RKO (cell line): ENCODE measurements around the gene STXBP5L.
A peak's percentile ranks its signal among the peaks of the same experiment; 100 is the strongest.
"Not testable (repeated sequence)": the region's sequence is repeated elsewhere in the genome, so short reads cannot be mapped to it uniquely, and the experiment has no call there.

Experiments
- DNase-seq: peaks from one replicate; pipeline ENCODE4 v3.0.0-alpha.2; 2016; ENCODE audit warnings: low spot score

The STXBP5L gene

DNA sequence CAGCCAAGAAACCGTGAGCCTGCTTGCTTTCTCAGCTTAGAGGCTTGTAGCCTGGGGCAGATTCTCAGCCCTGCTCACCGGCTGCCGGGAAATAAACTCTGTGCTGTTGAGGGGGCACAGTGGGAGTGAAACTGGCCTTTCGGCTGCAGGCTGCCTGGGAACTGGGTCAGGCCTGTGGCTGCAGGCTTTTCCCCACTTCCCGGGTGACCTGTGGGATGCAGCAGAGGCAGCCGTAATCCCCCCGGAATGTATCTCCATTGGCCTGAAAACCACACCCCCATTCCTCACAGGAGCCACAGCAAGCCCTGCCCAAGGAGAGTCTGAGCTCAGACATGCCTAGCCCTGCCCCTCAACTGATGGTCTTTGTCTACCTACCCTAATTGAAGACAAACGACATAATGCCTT is 110.9 kb downstream of the STXBP5L start:
- DNase-seq: no peak

DNA sequence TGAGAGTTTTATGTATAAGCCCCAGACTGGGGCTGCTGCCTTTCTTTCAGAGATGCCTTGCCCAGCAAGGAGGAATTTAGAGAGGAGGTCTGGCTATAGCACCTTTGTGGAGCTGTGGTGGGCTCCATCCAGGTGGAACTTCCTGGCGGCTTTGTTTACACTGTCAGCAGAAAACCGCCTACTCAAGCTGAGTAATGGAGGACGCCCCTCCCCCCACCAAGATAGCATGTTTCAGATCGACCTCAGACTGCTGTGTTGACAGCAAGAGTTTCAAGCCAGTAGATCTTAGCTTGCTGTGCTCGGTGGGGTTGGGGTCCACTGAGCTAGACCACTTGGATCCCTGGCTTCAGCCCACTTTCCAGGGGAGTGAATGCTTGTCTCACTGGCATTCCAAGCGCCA is 155.6 kb downstream of the STXBP5L start:
- DNase-seq: no peak

DNA sequence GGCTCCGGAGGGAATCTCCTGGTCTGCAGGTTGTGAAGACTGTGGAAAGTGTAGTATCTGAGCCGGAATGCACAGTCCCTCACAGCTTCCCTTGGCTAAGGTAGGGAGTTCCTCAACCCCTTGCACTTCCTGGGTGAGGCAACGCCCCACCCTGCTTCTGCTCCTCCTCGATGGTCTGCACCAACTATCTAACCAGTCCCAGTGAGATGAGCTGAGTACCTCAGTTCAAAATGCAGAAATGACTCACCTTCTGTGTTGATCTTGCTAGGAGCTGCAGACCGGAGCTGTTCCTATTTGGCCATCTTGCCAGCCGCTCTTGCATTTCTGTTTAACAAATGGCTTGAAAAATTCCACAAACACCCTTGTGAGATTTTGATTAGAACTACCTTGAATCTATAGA is 156.1 kb downstream of the STXBP5L start:
- DNase-seq: no peak

DNA sequence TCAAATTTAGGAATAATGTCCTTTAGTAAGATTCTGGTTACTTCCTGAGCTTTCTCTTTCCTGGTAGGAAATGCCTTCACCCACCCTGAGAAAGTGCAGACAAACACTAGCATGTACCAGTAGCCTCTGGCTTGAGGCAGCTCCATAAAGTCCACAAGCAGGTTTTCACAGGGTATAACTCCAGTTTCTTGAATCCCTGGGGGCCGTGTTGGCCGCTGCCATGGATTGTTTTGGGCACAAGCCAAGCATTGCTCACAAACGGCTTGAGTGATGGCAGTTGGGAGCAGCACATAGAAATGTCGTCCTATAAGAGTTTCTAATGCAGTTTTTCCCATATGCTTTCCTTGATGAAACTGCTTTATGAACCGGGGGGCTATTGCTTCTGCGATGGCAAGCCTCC is 164.1 kb downstream of the STXBP5L start:
- DNase-seq: no peak

DNA sequence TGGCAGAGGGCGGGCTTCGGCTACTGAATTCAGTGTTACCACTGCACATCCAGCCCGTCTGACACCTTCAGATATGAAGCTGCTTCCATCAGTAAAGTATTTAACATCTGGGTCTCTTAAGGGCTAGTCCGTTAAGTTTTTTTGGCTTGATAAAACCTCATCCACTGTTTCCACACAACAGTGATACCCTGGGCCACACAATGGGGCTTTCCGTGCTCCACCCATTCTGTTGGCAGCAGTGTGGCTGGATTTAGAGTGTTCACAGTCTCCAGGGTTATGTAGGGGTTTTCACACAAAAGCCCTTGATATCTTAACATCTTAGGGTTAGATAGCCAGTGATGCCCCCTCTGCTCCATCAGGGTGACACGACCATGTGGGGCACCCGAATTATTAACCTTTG is 165.0 kb downstream of the STXBP5L start:
- DNase-seq: no peak

DNA sequence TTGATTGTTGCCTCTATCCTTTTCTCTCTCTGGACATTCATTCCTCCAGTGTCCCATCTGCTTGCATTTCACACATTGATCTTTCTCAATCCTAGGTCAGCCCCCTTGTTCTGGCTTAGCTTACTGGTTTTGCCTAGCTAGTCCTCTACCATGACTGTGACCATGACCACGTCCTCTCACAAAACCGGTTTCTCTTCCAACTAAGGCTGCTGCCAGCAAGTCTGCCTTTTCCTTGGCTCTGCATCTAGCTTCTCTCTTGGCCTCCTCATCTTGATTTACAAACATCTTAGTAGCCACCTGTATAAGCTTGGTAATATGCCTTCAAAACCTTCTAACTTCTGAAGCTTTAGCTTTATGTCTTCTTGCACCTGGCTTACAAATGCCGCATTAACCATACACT is 167.2 kb downstream of the STXBP5L start:
- DNase-seq: no peak

DNA sequence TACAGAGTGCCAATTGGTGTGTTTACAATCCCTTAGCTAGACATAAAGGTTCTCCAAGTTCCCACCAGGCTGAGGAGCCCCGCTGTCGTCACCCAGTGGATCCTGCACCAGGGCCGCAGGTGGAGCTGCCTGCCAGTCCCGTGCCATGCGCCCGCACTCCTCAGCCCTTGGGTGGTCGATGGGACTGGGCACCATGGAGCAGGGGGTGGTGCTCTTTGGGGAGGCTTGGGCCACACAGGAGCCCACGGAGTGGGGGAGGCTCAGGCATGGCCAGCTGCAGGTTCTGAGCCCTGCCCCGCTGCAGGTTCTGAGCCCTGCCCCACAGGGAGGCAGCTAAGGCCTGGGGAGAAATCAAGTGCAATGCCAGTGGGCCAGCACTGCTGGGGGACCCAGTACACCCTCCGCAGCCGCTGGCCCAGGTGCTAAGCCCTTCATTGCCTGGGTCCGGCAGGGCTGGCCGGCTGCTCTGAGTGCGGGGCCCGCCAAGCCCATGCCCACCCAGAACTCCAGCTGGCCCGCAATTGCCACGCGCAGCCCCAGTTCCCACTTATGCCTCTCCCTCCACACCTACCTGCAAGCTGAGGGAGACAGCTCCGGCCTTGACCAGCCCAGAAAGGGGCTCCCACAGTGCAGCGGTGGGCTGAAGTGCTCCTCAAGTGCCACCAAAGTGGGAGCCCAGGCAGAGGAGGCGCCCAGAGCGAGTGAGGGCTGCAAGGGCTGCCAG is 170.5 kb downstream of the STXBP5L start:
- DNase-seq: not testable (repeated sequence)

DNA sequence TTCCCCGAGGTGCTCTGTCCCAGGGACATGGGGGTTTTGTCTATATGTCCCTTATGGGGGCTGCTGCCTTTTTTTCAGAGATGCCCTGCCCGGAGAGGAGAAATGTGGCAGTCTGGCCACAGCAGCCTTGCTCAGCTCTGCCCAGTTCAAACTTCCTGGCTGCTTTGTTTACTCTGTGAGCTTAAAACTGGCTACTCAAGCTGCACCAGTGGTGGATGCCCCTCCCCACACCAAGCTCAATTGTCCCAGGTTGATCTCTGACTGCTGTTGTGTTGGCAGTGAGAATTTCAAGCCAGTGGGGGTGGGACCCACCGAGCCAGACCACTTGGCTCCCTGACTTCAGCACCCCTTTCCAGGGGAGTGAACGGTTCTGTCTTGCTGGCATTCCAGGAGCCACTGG is 188.9 kb downstream of the STXBP5L start:
- DNase-seq: no peak

DNA sequence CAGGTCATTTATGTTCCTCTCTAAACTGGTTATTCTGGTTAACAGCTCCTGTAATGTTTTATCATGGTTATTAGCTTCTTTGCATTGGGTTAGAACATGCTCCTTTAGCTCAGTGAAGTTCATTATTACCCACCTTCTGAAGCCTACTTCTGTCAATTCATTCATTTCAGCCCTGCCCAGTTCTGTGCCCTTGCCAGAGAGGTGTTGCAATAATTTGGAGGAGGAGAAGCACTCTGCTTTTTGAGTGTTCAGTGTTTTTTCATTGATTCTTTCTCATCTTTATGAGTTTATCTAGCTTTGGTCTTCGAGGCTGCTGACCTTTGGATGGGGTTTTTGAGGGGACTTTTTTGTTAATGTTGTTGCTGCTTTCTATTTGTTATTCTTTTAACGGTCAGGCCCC is 203.1 kb downstream of the STXBP5L start:
- not testable (repeated sequence) for DNase-seq

DNA sequence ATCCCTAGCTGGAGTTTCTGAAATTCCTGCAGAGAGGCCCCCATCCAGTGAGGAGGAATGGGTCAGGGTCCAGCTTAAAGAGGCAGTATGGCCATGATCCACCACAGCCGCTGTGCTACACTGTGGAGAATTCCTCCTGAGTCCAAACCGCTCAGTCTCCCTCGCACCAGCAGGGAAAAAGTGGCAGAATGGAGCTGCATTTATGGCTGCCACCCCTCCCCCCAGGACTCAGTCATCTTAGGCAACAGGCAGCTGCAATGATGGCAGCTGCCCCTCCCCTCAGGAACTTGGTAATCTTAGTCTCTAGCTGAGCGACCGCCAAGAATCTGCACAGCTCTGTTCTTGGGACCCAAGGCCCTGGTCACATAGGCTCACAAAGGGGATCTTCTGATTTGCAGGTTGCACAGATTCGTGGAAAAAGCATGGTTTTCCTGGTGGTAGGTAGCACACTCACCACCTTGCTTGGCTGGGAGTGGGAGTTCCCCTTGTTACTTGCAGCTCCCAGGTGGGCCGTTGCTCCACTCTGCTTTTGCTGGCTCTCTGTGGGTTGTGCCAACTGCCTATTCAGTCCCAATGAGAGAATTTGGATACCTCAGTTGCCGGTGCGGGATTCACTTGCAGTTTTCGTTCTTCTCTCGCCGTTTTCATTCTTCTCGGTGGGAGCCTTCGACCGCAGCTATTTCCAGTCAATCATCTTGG is 204.1 kb downstream of the STXBP5L start:
- DNase-seq: no peak

DNA sequence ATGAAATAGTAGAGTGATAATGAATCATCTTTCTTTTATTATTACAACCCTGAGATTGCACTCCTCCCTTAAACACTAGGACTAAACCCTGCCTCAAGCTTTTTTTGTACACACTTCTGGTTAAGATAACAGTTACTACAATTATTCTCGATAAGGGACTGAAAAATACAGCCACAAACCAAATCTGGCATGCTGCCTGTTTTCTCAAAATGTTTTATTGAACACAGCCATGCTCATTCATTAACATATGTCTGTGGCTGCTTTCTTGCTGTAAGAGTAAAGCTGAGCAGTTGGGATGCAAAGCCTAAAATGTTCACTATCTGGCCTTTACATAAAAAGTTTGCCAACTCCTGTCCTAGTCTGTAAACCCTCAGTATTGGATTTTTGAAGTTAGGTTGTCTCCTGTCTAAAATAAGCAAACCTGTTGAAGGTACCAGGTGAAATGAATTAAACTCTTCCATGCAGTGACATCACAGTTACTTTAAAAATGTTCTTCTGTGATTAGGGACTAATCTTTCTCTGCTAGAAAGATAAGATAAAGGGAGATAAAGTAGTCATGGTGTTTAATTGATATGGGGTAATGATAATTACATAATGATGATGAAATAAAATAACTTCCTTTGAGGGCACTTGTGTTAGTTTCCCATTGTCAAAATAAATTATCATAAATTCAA is 218.2 kb downstream of the STXBP5L start:
- no peak for DNase-seq

DNA sequence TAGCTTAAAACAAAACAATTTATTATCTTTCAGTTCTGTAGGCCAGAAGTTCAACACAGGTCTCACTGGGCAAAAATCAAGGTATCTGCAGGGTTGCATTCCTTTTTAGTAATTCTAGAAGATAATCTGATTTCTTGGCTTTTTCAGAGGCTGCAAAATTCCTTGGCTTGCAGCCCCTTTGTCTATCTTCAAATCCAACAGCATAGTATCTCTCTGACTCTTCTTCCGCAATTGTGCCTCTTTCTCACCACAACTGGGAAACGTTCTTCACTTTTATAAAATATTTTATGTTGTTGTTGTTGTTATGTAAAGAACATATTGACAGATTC is 218.7 kb downstream of the STXBP5L start:
- DNase-seq: no peak

DNA sequence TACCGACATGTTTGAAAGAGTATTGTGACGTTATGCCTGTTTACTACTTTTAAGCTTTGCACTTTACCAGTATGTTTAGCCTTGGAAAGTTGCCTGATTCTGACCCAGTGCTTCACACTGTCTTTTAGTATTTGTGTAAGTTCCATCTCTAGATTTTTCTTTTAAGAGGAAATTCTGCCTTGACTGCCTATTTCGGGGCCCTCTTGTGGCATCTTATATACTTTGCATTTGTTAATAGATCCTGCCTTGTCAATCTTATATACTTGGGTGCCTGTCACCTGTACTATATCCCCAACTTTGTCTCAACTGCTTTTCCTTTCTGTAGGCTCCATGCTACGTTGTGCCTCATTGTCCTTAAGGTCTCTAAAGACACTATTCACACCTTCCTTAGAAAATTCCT is 244.6 kb downstream of the STXBP5L start:
- DNase-seq: peak; percentile 71

DNA sequence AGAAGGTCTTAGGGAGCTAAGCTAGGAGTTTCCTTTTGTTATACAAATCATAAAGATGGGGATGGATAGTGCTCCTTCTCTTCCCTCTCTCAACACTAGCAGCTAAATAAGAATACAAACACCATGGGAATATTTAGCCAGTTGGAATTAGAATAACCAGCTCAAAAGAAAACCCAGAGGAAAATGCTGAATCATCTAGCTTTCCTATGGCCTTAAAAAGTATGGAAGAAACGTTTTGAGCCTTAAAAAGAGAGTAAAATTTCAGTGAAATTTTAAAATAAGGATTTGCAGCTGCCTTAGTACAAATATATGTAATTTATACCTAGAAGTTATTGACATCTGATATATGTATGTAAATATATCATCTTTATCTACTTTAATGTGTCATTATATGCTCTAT is 245.8 kb downstream of the STXBP5L start:
- DNase-seq: no peak

DNA sequence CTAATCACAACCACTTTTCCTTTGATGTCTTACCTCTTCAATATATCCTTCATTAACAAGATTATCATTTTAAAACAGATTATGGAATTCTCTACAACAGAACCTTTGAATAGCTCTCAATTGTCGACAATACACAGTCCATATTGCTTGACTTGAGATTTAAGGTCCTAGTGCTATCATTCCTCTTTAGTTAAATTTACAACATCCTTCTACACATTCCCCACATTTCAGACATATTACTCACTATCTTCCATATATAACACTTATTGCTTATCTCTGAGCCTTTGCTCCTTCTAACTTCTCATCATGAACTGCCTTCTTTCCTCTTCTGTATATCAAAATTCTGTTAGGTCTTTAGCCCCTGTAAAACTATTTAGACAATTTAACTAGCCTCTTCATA is 247.0 kb downstream of the STXBP5L start:
- DNase-seq: no peak

DNA sequence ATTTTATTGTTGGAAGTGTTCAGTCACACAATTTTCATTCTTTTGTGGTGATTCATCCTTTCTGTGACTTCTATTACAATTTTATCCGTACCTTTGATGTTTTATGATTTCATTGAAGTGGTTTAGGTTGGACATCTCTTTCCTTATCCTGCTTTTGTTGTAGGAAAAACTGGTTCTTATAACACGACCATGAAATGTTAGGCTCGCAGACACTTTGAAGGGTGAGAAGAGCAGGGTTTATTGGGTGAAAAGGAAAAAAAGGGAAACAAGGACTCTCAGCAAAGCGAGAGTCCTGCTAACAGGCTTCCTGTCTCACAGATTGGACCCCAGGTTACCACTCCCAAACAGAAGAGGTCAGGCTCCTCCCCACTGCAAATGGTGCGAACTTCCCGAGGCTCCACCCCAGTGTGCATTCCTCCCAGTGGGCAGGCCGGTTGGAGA is 257.4 kb downstream of the STXBP5L start:
- DNase-seq: peak; percentile 8

DNA sequence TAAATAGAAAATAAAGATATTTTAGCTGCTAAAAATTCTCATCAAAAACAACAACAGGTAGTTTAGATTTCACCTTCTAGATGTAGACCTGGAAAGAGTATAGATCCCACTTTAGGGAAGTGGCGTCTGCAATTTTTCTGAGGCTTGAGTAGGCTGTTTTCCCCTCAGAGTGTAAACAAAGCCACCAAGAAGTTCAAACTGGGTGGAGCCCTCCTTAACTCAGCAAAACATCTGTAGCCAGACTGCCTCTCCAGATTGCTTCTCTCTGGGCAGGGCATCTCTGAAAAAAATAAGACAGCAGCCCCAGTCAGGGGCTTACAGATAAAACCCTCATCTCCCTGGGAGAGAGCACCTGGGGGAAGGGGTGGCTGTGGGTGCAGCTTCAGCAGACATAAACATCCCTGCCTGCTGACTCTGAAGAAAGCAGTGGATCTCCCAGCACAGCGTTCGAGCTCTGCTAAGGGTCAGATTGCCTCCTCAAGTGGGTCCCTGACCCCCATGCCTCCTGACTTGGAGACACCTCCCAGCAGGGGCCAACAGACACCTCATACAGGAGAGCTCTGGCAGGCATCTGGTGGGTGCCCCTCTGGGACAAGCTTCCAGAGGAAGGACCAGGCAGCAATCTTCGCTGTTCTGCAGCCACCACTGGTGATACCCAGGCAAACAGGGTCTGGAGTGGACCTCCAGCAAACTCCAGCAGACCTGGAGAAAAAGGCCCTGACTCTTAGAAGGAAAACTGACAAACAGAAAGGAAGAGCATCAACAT is 259.6 kb downstream of the STXBP5L start:
- no peak for DNase-seq

DNA sequence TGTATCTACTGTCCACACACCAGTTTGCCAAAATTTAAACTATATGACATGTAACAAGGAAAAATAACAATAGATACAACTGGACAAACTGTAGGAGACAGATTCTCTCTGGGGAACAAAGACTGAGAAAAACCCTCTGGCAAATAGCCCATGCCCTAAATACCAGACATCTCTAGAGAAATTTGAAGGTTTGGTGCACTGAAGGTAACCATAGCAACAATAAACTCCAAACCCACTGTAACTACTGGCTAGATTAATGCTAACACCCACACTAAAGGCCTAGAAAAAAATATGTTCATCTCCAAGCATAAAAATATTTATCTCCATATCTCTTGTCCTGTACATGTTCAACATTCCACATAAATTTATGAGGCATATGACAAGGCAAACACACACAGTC is 267.1 kb downstream of the STXBP5L start:
- no peak for DNase-seq

DNA sequence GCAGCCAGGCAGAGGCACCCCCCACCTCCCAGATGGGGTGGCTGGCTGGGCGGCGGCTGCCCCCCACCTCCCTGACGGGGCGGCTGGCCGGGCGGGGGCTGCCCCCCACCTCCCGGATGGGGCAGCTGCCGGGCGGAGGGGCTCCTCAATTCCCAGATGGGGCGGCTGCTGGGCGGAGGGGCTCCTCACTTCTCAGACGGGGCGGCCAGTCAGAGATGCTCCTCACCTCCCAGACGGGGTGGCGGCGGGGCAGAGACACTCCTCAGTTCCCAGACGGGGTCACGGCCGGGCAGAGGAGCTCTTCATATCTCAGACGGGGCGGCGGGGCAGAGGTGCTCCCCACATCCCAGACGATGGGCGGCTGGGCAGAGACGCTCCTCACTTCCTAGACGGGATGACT is 282.6 kb downstream of the STXBP5L start:
- DNase-seq: not testable (repeated sequence)

DNA sequence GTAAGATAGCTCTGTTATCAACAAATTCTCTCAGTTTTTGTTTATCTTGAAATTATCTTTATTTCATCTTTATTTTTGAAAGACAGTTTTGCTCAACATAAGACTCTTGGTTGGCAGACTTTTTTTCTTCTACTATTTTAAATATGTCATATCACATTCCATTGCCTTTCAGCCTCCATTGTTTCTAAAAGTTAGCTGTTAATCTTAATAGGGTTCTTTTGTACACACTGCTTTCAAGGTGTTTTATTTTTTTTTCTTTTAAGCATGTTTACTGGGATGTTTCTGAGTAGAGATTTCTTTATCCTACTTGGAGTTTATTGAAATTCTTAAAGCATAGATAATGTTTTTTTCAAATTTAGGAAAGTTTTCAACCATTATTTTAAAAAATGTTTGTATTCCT is 294.6 kb downstream of the STXBP5L start:
- DNase-seq: no peak

DNA sequence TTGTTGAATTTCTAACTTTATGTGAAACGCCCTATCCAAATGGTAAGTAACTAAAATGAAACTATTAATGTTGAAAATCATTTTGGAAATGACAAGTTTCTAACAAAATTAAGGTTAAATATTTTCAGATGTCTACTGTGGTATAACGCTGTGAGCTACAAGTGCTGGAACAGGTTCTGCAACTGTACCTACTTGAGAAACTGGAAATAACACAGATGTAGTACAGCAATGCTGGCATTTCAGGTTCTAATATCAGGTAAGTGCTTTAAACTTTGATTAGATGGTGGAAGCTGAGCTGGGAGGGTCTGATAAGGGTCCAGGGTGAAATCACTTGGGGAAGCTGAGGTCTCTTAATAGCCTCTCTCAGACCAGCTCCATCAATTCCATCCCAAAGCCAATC is 315.1 kb downstream of the STXBP5L start:
- DNase-seq: no peak

DNA sequence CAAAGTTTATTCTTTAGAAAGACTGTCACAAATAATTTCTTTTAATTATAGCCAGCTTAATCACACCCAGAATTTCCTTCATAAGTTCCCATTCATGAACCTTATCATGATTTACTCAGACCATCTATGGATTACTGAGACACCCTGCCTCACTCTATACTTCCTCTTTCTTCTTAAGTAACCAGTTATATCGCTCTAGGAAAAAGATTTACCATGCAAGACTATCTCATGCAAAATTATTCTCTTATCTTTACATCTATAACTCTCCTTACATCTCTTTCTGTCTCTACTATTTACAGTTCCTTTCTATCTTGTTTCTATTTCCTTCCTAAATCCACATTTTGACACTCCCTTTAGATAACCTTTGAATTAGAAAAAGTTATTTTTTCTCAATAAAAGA is 321.0 kb downstream of the STXBP5L start:
- DNase-seq: no peak

DNA sequence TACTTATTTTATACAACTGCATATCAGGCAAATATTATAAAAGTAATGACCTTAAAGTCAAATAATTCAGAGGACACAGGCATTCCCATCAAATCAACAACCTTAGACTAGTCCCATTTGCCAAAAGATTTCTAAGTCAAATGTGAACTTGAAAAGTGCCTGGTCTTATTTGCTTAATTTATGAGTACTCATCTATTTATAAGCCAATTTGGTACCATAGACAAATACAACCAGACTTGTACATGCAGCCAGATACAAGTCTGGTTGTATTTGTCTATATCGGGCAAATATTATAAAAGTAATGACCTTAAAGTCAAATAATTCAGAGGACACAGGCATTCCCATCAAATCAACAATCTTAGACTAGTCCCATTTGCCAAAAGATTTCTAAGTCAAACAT is 322.2 kb downstream of the STXBP5L start:
- DNase-seq: not testable (repeated sequence)
